ENCODE measurements around the gene CAMTA1.
"Not testable (repeated sequence)": the region's sequence is repeated elsewhere in the genome, so short reads cannot be mapped to it uniquely, and the experiment has no call there.

CAMTA1 gene

DNA sequence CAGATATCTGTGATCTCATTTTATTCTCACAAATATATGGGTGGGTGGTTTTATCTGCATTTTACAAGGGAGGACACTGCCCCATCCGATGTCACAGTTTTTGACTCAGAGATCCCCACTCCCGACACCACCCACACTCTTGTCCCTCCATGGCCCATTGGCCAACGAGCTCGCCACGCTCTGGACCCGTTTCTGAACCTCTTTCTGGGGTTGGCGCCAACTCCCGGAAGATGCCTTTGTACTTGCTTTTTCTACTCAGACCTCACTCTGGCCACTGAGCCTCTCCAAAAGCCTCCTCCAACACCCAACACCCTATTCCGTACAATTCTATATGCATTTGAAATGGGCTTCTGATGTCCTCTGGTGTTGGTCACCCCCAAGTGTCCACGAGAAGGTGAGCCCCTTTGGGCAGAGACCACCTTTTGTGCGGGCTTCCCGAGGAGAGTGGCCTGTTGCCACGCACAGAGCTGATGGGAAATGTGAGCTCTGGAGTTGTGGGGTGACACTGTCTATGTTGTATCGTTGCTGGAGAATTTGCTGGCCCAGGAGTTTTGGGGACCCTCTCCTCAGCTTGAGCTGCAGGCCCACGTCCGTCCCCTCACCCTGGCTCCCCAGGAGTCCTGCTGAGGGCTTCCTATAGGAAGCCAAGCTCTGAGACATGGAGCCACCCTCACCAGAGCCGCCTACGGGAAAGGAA, 618.9 kb downstream of the CAMTA1 start:
- no peak for DNase-seq

DNA sequence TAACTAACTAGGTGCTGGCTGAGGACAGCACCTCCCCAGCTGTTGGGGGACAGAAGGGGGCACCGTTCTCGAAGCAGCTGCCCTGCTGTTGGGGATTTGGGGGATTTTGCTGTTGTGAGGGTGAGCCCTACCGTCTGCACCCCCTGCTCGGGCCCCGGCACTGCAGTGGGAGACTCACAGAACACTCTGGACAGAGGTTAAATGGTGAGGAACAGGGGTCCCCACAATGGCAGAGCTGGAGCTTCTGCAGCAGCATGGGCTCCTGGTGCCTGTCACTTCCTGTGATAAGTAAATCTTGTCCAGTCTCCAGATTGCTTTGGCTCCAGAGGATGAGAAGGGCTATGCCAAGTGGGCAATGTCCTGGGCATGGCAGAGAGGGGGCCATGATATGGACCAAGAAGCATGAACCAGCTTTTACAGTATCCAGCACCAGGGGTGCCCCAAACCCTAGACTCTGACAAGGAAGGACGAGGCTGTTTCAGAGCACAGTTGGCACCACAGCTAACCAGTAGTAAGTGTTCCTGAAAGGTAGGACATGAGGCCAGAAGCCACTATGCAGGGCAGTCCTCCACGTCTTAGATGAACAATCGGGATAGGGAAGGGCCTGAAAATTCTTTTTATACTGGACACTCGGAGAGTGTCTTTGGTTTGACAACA, 620.7 kb downstream of the CAMTA1 start:
- DNase-seq = no peak

DNA sequence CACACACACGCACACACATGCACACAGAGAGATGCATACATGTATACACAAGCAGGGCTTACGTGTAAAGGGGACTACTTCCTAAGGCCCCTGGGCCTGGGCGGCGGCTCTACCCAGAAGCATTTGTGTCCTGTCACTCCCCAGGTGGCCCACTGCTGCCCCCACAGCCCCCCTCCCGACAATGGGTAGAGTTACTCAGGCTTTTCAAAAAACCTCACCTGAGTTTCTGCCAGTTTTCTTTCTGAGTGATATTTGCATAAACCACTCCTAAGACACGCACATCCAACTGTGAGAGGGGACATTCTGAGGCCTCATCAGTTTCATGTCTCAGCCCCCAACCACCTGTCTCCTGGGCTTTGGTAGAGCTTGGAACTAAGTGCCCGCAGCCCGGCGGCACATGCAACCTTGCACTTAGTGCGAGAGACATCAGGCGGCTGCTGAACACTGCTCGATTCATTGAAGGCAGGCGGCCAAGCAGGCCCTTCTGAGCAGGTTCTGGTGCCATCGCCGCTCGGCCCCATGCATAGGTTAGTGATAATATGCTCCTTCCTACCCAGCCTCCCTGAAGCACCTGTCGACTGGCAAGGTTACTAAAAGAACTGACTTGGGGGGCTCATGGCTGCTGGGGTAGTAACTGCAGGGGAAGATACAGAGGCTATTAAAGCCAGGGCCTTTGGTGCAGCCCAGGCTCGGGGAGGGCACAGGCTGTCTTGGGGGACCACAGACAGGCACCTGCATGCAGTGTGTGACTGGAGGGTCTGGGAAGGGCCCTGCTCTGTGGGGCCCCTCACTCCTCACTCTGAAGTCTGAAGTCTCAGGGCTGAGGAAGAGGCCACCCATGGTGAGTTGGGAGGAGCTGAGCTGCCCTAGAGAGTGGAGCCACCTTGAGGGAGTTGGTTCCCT, 621.6 kb downstream of the CAMTA1 start:
- no peak for DNase-seq

DNA sequence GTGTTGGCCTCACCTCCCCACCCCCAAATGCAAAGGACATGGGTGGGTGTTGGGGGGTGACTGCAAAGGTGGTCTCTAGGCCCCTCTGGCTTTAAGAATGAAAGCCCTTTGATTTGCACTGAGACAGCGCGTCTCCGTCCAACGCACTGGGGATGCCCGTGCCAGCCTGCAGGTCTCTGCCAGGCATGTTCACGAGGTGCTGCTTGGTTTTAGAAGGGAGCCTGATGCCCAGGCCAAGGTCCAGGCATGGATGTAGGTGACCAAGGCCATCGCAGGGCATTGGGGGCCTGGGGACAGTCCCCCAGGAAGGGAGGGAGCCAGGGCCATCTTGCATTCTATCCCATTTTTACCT, 622.3 kb downstream of the CAMTA1 start:
- DNase-seq = no peak

DNA sequence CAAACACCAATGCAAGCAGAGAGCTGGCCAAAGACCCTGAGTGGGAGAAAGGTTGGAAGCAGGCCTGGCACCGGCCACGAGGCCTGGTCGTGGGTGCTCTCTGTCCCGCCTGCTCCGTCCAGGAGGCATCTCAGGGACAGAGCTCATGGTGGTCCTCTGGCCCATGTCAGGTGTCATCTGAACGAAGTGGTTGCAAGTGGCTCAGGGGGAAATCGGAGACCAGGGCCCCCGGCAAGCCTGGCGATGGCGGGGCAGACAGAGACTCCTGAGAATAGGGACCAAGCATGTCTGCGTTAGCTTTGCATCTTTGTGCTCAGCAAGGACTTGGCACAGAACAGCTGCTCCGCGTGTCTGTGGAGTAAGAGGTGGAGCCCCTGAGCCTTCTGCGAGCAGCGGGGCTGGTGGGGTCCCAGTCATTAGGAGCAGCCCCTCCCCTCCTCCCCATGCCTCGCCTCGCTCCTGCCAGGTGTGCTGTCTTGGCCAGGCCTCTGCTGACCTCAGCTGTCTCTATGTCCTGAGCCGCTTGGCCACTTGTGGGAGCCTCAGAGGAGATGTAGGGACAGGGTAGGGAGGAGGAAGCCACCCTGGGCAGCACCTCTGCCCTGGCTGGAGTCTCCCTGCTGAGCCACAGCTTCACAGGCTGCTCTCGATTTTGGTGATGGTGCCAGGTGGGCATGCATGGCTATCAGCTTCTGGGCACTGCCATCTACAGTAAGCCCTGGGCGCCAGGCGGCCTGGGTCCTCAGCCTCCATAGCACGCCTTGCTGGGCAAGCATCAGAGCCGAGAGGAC, 622.9 kb downstream of the CAMTA1 start:
- DNase-seq = no peak

DNA sequence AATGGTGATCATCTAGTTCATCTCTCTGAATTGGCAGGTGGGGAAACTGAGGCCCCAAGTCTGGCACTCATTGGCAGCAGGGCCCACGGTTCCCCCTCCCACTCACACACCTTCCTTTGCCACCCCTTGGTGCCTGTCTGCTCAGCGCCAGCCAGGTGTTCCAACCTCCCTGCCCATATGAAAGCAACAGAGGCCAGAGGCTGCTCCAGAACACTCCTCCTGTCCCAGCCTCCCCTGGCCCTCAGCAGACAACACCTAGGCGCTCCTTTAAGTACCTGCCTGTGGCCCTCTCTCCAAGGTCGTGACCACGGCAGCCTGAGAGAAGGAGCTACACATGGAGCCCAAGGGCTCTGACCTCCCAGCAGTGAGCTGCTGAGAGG, 623.5 kb downstream of the CAMTA1 start:
- DNase-seq = no peak

DNA sequence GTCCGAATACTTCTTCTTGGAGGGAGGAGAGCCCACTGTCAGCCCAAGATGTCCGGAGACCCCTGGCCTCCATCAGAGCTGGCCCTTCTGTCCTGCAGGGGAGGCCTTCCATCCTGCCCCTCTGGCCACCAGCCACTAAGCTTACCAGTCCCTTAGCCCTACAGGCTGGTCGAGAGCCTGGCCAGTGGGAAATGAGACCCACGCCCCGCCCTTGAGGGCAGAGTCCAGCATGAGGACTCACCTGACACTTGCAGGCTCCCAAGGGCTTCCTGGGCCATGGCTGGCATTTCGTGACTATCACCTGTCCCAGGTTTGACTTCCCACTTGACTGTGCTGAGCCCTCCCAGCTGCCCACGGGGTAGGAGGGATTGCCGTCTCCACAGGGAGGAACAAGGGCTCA, 624.0 kb downstream of the CAMTA1 start:
- no peak for DNase-seq

DNA sequence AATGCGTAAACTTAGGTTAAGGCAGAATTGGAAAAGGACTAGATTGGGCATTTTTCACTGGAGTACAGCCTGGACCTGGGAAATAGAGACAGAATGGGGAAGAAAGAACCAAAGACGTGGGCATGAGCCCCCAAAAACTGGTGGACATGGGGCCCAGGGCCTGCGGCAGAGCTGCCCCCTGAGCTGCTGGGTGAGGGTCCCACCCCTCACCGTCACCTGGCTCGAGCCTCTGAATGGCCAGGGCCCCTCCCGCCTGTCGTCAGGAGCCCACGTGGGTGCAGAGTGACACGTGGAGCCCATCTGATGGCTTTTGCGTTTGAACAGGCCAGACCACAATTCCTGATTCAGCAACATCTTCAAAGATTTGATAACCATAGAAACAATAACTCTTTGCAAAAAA, 624.9 kb downstream of the CAMTA1 start:
- no peak for DNase-seq

DNA sequence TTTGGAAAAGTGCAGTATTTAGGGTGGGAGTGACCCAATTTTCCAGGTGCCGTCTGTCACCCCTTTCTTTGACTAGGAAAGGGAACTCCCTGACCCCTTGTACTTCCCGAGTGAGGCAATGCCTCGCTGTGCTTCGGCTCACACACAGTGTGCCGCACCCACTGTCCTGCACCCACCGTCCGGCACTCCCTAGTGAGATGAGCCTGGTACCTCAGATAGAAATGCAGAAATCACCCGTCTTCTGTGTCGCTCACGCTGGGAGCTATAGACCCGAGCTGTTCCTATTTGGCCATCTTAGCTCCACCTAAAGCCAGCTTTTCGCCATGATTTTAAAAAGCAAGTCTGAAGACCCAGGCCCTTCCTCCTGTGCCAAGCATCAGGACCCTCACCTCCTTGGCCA, 632.4 kb downstream of the CAMTA1 start:
- DNase-seq = not testable (repeated sequence)

DNA sequence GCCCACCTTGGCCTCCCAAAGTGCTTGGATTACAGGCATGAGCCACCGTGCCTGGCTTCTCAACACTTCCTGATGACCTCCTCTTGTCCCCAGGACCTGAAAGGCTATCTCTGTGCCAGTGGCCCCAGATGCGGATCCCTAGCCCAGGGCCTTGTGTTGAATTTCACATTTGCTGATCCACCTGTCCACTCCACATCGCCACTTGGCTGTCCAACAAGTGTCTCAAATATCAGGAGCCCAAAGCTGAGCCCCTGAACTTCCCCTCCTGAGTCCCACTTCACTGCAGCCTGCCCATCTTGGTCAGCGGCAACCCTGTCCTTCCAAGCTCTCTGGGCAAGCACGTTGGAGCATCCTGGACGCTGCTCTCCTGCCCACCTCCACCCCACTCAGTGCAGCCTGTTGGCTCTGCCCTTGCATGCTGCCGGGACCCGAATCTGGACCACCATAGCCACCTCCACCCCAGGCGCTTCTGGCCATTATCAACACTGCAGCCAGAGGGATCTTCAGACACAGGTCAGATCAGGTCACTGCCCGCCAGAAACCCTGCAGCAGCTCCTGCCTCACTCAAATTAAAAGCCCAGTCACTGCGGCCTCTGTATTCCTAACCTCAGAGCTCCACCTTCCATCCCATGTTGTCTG, 633.3 kb downstream of the CAMTA1 start:
- no peak for DNase-seq

DNA sequence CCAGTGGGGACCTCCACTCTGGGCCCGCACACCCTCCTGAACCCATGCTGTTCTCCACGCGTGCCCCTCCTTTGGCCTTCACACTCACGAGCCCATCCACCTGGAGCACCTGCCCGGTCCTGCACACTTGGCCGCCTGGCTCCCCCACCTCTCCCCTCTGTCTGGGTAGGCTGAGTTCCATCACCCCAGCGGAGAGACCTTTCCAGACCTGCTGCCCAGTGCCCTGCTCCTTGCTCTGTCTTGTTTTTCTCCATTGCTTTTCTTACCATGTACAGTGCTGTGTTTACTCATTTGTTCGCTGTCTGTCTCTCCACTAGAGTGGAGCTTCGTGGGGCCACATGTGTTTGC, 634.8 kb downstream of the CAMTA1 start:
- DNase-seq = no peak

DNA sequence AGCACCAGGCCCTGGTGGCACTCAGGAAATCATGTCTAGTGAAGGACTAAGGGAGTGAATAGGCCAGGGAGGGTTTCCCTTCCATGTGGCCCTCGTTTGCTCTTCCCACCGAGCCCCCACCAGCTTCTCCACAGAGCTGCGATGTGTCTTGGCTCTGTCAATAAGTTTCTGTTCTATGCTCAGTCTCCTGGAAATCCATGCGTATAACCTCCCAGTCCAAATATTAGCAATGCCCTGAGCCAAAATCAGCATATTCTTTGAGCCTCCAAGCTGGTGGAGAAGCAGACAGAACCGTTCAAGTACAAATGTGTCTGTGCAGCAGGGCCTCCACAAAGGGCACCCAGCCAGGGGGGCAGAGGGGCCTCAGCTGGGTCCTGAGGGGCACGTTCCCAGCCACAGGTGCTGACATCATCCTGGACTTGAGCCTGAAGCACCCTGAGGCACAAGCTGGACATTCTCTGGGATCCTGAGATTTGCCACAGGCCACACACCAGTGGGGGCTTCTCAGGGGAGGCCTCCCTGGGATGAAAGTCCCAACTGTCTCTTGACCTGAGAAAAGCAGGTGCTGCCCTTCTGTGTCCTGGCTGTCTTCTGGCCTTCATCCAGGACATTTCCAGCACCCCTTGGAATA, 635.3 kb downstream of the CAMTA1 start:
- DNase-seq = no peak

DNA sequence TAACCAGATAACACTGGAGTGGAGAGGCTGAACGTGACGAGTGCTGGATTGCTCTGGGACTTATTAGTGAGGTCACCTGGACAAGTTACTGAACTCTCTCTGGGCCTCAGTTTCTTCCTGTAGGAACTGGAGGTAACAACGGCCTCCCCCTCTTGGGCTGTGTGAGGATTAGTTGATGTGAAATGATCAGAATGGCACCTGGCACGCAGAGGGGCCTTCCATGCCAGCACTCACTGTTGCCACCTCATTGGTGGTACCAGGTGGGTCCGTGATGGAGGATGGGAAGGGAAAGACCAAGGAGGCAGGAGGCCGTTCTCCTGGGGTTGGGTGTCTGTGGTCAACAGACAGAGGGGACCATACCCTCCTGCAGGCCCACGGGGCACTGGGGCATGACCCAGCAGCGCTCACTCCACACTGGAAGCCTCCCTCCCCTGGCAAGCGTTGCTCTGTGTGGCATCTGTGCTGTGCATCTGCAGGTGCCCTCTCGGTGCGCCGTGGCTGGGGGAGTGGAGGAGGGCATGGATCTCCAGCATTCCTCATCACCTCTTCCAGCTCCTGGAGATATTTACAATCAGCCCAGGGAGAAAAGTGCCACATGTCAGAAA, 636.3 kb downstream of the CAMTA1 start:
- no peak for DNase-seq

DNA sequence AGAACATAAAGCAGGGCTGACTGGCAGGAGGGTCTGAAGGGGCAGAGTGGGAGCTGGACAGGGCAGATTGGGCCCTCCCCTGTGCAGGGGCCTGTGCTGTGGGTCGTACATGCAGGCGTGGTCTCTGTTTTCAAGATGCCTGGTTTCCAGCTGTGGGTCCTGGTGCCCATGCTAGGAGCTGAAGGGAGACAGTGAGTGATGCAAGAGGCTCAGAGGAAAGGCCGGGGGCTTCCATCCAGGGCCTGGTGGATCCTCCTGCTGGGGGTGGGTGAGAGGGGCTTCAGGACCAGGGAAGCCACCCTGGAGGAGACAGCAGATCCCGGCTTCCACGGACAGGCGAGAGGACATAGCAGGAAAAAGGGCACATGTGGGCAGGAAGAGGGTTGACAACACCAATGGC, 636.8 kb downstream of the CAMTA1 start:
- DNase-seq = no peak

DNA sequence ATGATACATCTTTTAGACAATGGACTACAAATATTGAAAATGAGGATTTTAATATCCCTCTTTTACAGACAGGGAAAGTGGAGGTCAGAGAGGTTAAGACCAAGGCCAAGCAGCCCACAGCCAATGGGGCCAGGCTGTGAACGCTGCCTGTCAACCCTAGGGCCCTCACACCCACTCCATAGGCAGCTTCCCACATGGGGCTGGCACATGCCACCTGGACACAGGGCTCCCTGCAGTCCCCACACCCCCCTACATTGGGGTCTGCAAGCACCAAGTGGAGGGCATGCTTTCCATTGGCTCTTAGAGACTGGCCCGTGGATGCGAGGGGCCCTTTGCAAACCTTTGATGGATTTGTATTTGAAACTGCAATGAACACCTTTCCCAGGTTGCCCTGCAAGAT, 637.3 kb downstream of the CAMTA1 start:
- DNase-seq = no peak

DNA sequence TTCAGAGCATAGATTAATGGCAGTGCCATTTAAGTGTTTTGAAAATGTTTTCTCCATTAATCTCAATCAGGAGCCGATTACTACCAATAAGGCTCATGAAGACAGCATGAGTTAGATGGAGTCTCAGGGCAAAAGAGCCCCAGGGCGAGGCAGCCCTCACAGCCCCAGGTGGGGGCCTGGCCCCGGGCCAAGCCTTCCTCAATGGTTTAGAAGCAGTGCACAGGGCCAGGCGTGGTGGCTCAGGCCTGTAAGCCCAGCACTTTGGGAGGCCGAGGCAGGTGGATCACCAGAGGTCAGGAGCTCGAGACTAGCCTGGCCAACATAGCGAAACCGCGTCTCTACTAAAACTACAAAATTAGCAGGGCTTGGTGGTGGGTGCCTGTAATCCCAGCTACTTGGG, 637.7 kb downstream of the CAMTA1 start:
- no peak for DNase-seq

DNA sequence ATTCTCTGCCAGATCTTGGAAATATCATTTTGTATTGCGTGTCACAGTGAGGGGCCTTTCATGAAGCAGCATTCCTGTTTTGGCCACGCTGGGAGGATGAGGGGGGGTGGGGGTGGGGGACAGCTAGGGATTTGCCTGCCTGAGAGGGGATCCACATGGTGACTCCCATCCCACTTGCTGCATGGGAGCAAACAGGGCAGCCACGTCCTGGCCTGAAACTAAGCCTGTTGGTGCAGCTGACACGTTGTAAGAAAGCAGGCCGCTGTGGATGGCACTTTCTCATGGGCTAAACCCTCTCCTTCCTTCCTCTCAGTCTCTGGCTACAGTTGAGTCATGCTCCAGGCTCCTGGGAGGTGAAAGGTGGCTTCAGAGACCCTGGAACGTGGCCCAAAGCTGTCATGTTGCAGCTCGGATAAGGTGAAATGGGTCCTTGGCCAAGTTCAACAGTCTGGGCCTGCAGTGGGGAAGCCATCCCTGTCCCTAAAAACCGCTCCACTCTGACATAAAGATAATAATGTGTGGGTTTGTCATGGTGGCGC, 639.2 kb downstream of the CAMTA1 start:
- no peak for DNase-seq

DNA sequence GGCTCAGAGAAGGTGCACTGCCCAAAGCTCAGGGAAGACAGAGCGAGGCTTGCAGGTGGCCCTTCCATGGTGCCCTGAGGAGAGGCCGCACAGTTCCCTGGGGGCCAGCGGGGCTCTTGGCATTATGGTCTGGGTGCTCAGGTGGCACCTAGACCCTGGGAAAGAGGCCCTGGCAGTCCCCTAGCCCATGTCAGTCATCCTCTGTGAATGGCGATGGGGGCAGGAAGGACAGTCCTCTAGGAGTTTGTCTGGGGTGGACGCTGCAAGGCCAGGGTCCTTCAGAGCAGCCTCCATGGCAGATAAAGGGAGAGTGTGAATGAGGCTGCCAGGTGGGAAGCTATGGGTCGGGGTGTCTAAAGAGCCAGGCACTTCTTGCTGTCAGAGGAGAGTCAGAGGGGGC, 640.0 kb downstream of the CAMTA1 start:
- no peak for DNase-seq

DNA sequence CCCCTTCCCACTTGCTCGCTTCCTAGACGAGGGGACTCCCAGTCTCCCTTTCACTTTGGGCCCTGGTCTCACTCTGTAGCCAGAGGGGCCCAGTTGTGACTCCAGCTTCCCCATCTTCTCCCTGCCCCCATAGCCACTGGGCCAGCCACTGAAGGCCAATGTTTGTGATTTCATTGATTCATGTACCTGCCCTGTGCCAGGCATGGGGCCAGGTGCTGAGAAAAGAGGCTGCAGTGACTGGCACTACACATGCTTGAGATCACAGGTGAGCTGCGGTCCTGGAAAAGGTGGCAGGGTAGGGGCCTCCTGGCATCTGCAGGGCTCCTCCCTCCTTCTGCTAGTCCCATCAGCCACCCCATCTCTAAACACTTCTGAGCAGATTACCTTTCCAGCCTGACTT, 640.5 kb downstream of the CAMTA1 start:
- DNase-seq = no peak

DNA sequence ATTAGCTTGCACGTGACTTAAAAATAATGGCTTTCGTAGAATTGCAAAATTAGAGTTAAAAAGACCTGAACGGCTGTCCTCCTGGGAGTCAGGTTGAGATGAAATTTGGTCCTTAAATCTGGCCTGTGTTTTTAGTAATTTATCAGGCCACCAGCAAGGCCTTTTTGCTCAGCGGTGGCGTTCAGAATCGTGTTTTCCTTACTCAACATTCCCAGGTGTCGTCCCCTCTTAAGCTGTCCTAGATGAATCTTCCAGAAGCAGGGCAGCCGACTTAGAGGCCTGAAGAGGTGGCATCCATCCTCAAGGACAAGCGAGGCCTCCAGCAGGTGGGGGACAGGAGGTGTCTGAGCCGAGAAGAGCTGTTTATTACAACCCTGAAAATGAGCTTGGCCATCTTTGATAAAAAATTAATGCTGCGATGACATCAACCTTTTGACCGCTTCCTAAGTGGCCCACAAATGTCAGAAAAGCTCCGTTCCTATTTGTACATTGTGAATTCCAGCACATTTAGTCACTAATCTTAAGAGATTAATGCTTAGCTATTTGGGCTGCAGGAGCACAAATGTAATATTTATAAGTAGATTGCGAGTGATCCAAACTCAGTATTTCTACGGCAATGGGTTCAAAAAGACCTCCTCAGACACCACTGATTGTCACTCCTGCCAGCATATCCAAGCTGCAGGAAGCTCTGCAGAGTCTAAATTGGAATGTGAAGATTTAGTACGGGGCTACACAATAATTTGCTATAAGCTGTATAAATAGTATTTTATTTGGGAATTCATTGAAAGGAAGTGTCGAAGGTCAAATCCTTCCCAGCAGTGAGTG, 641.7 kb downstream of the CAMTA1 start:
- no peak for DNase-seq
